GM12878 (cell line): ENCODE data around the gene SCARB1. TPM values are rescaled to one million over a fixed set of nuclear protein-coding genes. Genes with fewer than 3 reads are reported as not detected.

Experiments used
- ATAC-seq: fragments of 200-7000 bp; cut with Tn5 transposase; 3 replicates; pipeline ENCODE4 v1.9.1; 2020; ENCODE audit warnings: mild to moderate bottlenecking, moderate library complexity
- BruUV-seq: library from RNA; stranded (reverse); fragments of 400-500 nt; replicated peaks from 2 replicates; lab custom pipeline; 2021; lab: Mats Ljungman, UMichigan
- CTCF ChIA-PET: fragments of 300-600 bp; sonication (Branson Sonifier 250); formaldehyde crosslinking; extraction: SDS; loops from one replicate; lab custom pipeline; 2021; ENCODE audit warnings: inconsistent platforms; lab: Yijun Ruan, JAX
- POLR2A ChIA-PET: fragments of 350-600 bp; formaldehyde crosslinking; extraction: SDS; loops from one replicate; lab custom pipeline; 2021; ENCODE audit warnings: inconsistent platforms; lab: Charles Lee
- RAD21 ChIA-PET: fragments of 300-600 bp; sonication (Branson Sonifier 250); formaldehyde crosslinking; loops from one replicate; lab custom pipeline; 2023; ENCODE audit warnings: antibody characterized with exemption; ENCODE audit not compliant: unreplicated experiment; lab: Charles Lee
- SMC1A ChIA-PET: fragments of 300-600 bp; sonication (Branson Sonifier 250); formaldehyde crosslinking; loops from one replicate; lab custom pipeline; 2023; ENCODE audit not compliant: unreplicated experiment, uncharacterized antibody; lab: Charles Lee
- DNase-seq: peaks from one replicate; pipeline ENCODE4 v3.0.0-alpha.2; 2011; ENCODE audit warnings: low read depth, low spot score
- FAIRE-seq: peaks from 3 replicates; lab custom pipeline; 2011; peaks lifted over from hg19 to GRCh38; lab: Jason Lieb, UNC
- H2AFZ ChIP-seq: 2 replicates; pipeline ENCODE4 v1.6.0; 2011; ENCODE audit warnings: low read depth, low read length, control low read depth; ENCODE audit not compliant: control insufficient read depth
- H3K27ac ChIP-seq: 2 replicates; pipeline ENCODE4 v1.5.1; 2011; ENCODE audit warnings: control low read depth; ENCODE audit not compliant: control insufficient read depth, insufficient read depth
- H3K27me3 ChIP-seq, 2 experiments: replicated peaks in 1 of 2; 2 replicates each; pipeline versions ENCODE4 v1.6.0 to v1.6.1; 2011; ENCODE audit warnings: low read length in 1 of 2; ENCODE audit not compliant: control insufficient read depth in 2 of 2, insufficient read depth in 2 of 2
- H3K36me3 ChIP-seq, 2 experiments: 2 replicates each; pipeline ENCODE4 v1.5.1; 2011; ENCODE audit warnings: low read length in 1 of 2; ENCODE audit not compliant: control insufficient read depth in 2 of 2, insufficient read depth in 2 of 2
- H3K4me1 ChIP-seq: 2 replicates; pipeline ENCODE4 v1.6.1; 2011; ENCODE audit warnings: mild to moderate bottlenecking, low read length, moderate library complexity, mixed read lengths; ENCODE audit not compliant: control insufficient read depth, insufficient read depth
- H3K4me2 ChIP-seq: 2 replicates; pipeline ENCODE4 v1.6.0; 2011; ENCODE audit warnings: control low read depth; ENCODE audit not compliant: control insufficient read depth, insufficient read depth
- H3K4me3 ChIP-seq: fragments of 200-600 bp; sonication (generic); 2 replicates; pipeline ENCODE4 v1.5.1; 2016
- H3K79me2 ChIP-seq: 2 replicates; pipeline ENCODE4 v1.6.0; 2011; ENCODE audit warnings: low read length; ENCODE audit not compliant: control insufficient read depth, insufficient read depth
- H3K9ac ChIP-seq: 2 replicates; pipeline ENCODE4 v1.8.0; 2011; ENCODE audit warnings: low read length, control low read depth, mixed read lengths; ENCODE audit not compliant: control insufficient read depth, insufficient read depth
- H3K9me3 ChIP-seq: replicated peaks from 3 replicates; pipeline ENCODE4 v1.5.1; 2011; ENCODE audit warnings: mild to moderate bottlenecking, low read length; ENCODE audit not compliant: control insufficient read depth, insufficient read depth
- H4K20me1 ChIP-seq: 2 replicates; pipeline ENCODE4 v1.6.0; 2011; ENCODE audit not compliant: control insufficient read depth, insufficient read depth
- ETV6 ChIP-seq, 2 experiments: fragments of 450-650 bp in 1 of 2; IDR thresholded peaks in 1 of 2; conservative IDR thresholded peaks in 1 of 2; 2 replicates each; pipeline ENCODE4 v1.6.1; 2014; ENCODE audit warnings: antibody characterized with exemption in 1 of 2, borderline replicate concordance in 1 of 2, low read depth in 1 of 2, mild to moderate bottlenecking in 1 of 2, moderate library complexity in 1 of 2
- FOS ChIP-seq: IDR thresholded peaks from 3 replicates; pipeline ENCODE4 v1.6.1; 2011; ENCODE audit warnings: borderline replicate concordance; ENCODE audit not compliant: insufficient read length; ENCODE audit errors: extremely low read depth
- FOXK2 ChIP-seq: fragments of 450-650 bp; IDR thresholded peaks from 2 replicates; pipeline ENCODE4 v1.6.1; 2017; ENCODE audit warnings: mild to moderate bottlenecking, moderate library complexity
- IKZF2 ChIP-seq, 2 experiments: fragments of 450-650 bp; IDR thresholded peaks; 2 replicates each; pipeline ENCODE4 v1.6.1; 2017; ENCODE audit warnings: mild to moderate bottlenecking in 2 of 2, moderate library complexity in 2 of 2
- MTA2 ChIP-seq: fragments of 450-650 bp; IDR thresholded peaks from 2 replicates; pipeline ENCODE4 v1.6.1; 2016; ENCODE audit warnings: low read depth, mild to moderate bottlenecking, moderate library complexity
- NFXL1 ChIP-seq: fragments of 450-650 bp; IDR thresholded peaks from 2 replicates; pipeline ENCODE4 v1.6.1; 2017; ENCODE audit warnings: antibody characterized with exemption, mild to moderate bottlenecking, borderline replicate concordance
- RELA ChIP-seq: fragments of 450-650 bp; IDR thresholded peaks from 2 replicates; pipeline ENCODE4 v1.8.0; 2014; ENCODE audit warnings: borderline replicate concordance; ENCODE audit not compliant: partially characterized antibody
- SMARCA5 ChIP-seq: fragments of 450-650 bp; IDR thresholded peaks from 2 replicates; pipeline ENCODE4 v1.6.1; 2017; ENCODE audit warnings: mild to moderate bottlenecking
- STAT3 ChIP-seq: IDR thresholded peaks from 2 replicates; pipeline ENCODE4 v1.6.1; 2011; ENCODE audit warnings: low read depth, low read length, improper control_type of control experiment
- WGBS: methylation state at CpG from one replicate; pipeline ENCODE4 v1.1.6; 2016; ENCODE audit warnings: low lambda C conversion rate; ENCODE audit not compliant: insufficient replicate concordance, insufficient coverage; ENCODE audit errors: missing lambda C conversion rate; 5-methylcytosine and 5-hydroxymethylcytosine counted together
- in situ Hi-C: fragments of 300-500 bp; cut with MboI; formaldehyde crosslinking; loops from 9 replicates; pipeline ENCODE4 v1.14.3; 2018; ENCODE audit warnings: mixed read lengths
- intact Hi-C: fragments of 100-400 bp; cut with micrococcal nuclease; formaldehyde crosslinking; loops from one replicate; pipeline ENCODE4 v1.14.2; 2022; ENCODE audit not compliant: unreplicated experiment
- polyA plus RNA-seq, 11 experiments: library from polyadenylated mRNA; depleted of rRNA in 4 of 11; unstranded in 6 of 11; stranded (reverse) in 5 of 11; fragments of >200 nt; fragmentation: Nextera tagmentation in 4 of 11; fragmentation: Illumina TruSeq in 1 of 11; extraction: Ambion mirVana in 4 of 11; extraction: Trizol in 1 of 11; gene quantifications; 1 replicate in 1 of 11; 2 replicates in 10 of 11; pipeline versions ENCODE4 v1.2.1 to v1.2.3, GENCODE V29; 2011 to 2016; ENCODE audit warnings: inconsistent platforms in 2 of 11, missing spikeins in 2 of 11, low read depth in 1 of 11
- total RNA-seq, 4 experiments: library from RNA; depleted of rRNA in 3 of 4; stranded (reverse); fragments of >200 nt in 3 of 4; fragmentation: Illumina TruSeq in 1 of 4; extraction: Trizol in 1 of 4; gene quantifications; 2 replicates each; pipeline versions ENCODE4 v1.2.1 to v1.2.3, GENCODE V29; 2013 to 2021

Gene SCARB1
- total and polyA plus RNA-seq, 10 of the 15 experiments (the other 5 are each of a cell fraction or from before 2014, with no cell fraction given) = 0.34 to 104 (median 63.1) TPM

- ChIA-PET RAD21 (interaction anchor here (1.2 kb wide), 1 partner anchor 68 kb away, joined by 3 read pairs; no protein-coding TSS in a partner anchor), SMC1A (no interaction called here), CTCF (interaction anchor here (1.3 kb wide), 1 partner anchor 10 kb away, joined by 3 read pairs; no protein-coding TSS in a partner anchor), POLR2A (no interaction called here)
- peaks cover 8 to 12% of the 10 kb centered on the region in 2 experiments for H3K36me3 ChIP-seq
- BruUV-seq = no TSS peak
- H3K9ac ChIP-seq = no peak overlapping the region
- no peak overlapping the region for H3K4me2 ChIP-seq
- peaks cover 56% of the 10 kb centered on the region for H3K79me2 ChIP-seq
- WGBS = 86% methylated on average over 13 of the region's 13 CpGs
- peak; percentile 14; the same call in 2 of the 3 replicates for ATAC-seq
- no peak for DNase-seq
- TF ChIP-seq STAT3 = no peak
- TF ChIP-seq MTA2 = no peak
- TF ChIP-seq SMARCA5 = no peak
- H4K20me1 ChIP-seq = no peaks in the 10 kb centered on the region
- H3K4me3 ChIP-seq = no peak overlapping the region
- intact Hi-C loops = no loop called here
- H3K9me3 ChIP-seq = no peaks in the 10 kb centered on the region
- no peak for FAIRE-seq
- no peak overlapping the region for H2AFZ ChIP-seq
- no peak overlapping the region for H3K27ac ChIP-seq
- peaks cover 10% of the 10 kb centered on the region for H3K4me1 ChIP-seq
- no peaks in the 10 kb centered on the region for H3K27me3 ChIP-seq
- in situ Hi-C loops = no loop called here
Observed at GRCh38 chr12:124852329-124852831, 11.3 kb downstream of the SCARB1 start.

DNA sequence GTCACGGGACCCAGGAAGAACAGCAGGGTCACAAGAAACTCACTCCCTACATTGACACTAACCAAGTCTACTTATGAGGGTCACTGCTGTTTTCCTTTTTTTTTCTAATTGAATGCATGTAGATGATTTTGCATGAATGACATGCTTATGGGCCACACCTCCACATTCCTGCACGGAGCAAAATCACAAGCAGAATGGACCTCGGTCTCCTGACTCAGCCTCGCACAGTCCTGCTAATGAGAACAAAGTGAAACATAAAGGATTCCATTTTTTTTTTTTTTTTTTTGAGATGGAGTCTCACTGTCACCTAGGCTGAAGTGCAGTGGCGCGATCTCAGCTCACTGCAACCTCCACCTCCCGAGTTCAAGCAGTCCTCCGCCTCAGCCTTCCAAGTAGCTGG, 12.3 kb downstream of the SCARB1 start:
- no peak for ATAC-seq
- H3K9me3 ChIP-seq = no peaks in the 10 kb centered on the region
- H2AFZ ChIP-seq = no peak overlapping the region
- H4K20me1 ChIP-seq = no peaks in the 10 kb centered on the region
- ChIA-PET RAD21 (interaction anchor here (0.7 kb wide), 1 partner anchor 90 kb away, joined by 5 read pairs; no protein-coding TSS in a partner anchor), CTCF (interaction anchor here (1.9 kb wide), 1 partner anchor 55 kb away, joined by 6 read pairs; no protein-coding TSS in a partner anchor), POLR2A (interaction anchor here (0.6 to 0.7 kb wide), 2 partner anchors 81 to 314 kb away, joined by 4 to 5 read pairs; no protein-coding TSS in a partner anchor), SMC1A (no interaction called here)
- no peak for DNase-seq
- intact Hi-C loops = no loop called here
- FAIRE-seq = no peak
- 99% methylated on average over 5 of the region's 8 CpGs for WGBS
- no peak overlapping the region for H3K4me3 ChIP-seq
- peaks cover 50% of the 10 kb centered on the region for H3K79me2 ChIP-seq
- peaks cover 6% of the 10 kb centered on the region; the same call in 1 of the 2 replicates for H3K4me1 ChIP-seq
- TF ChIP-seq RELA = no peak
- TF ChIP-seq FOS = no peak
- no peak for TF ChIP-seq FOXK2
- TF ChIP-seq ETV6 (conservative IDR thresholded peaks at IDR 0.05 in 1 of 2, IDR thresholded peaks at IDR 0.05 in 1 of 2; ENCODE audit: borderline replicate concordance in 1 of 2, low read depth in 1 of 2) = no peak
- TF ChIP-seq IKZF2 (IDR thresholded peaks at IDR 0.05) = no peak
- TF ChIP-seq NFXL1 = no peak
- H3K9ac ChIP-seq = no peak overlapping the region
- no peak overlapping the region for H3K27ac ChIP-seq
- no peak overlapping the region for H3K4me2 ChIP-seq
- BruUV-seq = no TSS peak
- peaks cover 10 to 12% of the 10 kb centered on the region in 2 experiments for H3K36me3 ChIP-seq
- in situ Hi-C loops = no loop called here
- no peaks in the 10 kb centered on the region for H3K27me3 ChIP-seq
